Activated T-cell treated with anti-CD3 and anti-CD28 coated beads for 24 hours (primary cell): ENCODE data around the gene GNS.

Experiments used
- DNase-seq: peaks from one replicate; pipeline ENCODE4 v3.0.0-alpha.2; 2020; ENCODE audit warnings: low read depth

Gene GNS

DNA sequence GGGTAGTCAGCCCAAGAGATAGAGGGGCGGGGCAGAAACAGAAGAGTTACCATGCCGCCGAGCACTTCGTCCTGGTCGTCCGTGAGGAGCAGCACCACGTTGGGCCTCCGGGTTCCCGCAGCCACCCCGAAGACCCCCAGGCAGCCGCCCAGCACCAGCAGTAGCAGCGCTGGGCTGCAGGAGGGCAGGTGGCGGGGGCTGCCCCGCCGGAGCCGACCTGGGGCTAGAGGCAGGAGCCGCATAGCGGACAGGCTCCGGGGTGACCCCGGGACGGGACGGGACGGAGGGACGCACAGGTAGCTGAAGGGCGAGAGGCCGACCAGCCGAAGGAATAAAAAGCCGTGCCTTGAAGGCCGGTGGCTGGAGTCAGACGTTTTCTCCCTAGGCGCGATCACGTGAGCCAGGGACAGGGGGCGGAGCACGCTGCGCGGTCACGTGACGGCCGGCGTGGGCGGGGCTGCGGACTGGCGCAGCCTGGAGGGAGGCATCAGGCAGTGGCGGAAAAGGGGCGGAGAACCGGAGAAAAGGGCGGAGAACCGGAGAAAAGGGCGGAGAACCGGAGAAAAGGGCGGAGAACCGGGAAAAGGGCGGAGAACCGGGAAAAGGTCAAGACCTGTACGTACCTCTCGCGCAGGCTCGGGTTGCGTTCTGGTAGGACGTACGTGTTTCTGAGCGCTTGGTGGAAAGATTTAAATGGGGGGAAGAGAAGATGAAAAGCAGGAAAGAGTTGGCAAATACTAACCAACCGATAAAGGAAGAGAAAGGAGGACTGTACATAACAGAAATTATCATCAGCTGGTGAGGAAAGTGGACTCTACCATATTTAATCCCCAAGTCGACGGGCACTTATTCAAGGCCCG is at the start of gene GNS:
Gene GNS (minus strand): TSS at position 372 of the 860 bp plus-strand sequence. CDS start 130 bp downstream, at position 242.
- peak; percentile 97 for DNase-seq

DNA sequence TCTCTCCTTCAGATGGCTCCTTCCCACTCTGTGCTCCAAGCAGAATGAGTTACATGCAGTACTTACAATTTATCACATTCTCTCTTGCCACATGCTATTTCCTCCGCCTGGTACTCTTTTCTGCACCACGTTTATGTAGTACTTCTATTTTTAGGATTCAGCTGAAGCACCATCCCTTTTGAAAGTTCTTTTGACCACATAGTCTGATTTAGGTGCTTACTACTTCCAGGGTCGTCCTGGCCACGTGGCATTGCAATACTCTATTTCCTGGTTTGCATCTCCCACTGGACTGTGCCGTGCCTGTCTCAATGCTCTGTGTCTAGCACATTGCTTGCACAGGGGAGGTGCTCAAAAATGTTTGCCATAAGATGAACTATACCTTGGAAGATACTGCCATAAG is 48.9 kb upstream of the GNS start:
- DNase-seq: no peak

DNA sequence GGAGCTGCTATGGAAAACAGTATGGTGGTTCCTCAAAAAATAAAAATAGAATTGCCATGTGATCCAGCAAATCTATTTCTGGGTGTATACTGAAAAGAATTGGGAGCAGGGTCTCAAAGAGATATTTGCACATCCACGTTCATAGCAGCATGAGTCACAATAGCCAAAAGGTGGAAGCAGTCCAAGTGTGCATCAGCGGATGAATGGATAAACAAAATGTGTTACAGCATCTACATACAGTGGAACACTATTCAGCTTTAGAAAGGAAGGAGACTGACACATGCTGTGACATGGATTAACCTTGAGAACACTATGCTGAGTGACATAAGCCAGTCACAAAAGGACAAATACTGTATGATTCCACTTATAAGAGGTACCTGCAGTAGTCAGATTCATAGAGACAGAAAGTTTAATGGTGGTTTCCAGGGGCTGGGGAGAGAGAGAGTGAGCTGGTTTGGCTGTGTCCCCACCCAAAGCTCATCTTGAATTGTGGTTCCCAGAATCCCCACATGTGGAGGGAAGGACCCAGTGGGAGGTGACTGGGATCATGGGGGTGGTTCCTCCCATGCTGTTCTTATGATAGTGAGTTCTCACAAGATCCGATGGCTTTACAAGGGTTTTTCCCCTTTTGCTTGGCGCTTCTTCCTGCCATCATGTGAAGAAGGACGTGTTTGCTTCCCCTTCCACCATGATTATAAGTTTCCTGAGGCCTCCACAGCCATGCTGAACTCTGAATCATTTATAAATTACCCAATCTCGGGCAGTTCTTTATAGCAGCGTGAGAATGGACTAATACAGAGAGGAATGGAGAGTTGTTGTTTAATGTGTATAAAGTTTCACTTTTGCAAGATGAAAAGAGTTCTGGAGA is 47.6 kb upstream of the GNS start:
- DNase-seq: no peak

DNA sequence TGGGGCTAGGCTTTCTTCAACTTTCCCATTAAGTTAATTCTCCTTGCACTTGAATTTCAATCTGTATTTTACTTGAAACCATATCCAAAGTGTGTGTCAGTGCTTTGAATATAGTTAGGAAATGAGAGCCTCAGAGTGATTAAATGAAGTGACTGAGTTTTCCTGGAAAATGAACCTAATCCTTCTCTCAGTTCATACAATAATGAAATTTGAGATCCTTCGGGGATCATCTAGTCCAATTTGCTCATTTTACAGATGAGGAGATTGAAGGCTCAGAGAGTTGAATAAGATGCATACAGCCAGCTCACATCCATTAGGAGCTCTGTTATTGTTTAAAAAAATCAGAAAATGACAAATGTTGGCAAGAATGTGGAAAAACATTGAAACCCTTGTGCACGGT is 47.0 kb upstream of the GNS start:
- DNase-seq: no peak

DNA sequence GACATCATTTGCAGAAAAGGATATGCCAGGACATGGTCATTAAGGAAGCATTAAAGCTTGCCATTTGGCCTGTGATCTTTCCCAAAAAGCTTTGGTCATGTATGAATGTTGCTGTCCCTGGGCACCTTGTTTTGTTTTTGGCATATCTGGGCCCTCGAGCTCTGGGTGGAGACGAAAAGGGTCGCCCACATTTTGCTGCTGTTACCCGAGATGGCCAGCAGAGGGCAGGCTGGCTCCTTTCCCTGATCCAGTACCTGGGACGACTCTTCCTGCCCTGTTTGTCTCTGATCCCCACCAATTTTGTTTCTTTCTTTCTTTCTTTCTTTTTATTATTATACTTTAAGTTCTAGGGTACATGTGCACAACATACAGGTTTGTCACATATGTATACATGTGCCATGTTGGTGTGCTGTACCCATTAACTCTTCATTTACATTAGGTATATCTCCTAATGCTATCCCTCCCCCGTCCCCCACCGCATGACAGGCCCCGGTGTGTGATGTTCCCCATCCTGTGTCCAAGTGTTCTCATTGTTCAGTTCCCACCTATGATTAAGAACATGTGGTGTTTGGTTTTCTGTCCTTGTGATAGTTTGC is 43.1 kb upstream of the GNS start:
- DNase-seq: peak; percentile 48

DNA sequence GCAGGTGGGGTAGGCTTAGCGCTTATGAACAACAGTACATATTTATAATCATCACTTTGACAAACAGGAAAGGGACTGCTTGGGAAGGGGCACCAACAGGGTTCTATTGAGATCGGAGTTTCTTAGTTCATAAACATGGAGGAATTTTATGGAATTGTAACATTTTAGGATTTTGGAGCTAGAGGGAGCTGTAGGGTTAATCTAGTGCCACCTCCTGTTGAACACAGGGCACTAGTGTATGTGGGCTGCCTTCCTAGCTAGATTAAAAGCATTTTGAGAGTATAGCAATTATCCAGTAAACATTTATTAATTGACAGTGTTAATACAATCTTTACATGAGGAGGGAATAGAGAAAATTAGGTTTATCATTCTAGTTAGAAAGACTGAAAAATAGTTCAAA is 42.2 kb upstream of the GNS start:
- no peak for DNase-seq

DNA sequence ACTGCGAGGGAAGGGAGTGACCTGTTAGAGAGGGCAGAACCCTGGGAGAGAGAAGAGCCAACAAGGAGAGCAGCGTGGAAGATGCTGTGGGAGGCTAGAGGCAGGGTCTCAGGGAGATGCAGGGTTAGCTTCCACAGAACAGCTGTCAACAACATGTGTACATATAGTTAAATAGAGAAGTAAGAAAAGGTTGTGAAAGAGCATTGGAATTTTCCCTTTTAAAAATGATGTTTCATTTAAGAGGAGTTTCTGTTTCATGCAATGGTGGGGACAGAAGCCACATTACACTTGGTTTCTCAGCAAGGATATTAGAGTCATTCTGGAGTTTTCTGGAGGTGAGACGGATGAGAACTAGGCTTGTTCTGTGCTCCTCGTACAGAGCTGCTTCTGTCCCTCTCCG is 41.4 kb upstream of the GNS start:
- DNase-seq: no peak

DNA sequence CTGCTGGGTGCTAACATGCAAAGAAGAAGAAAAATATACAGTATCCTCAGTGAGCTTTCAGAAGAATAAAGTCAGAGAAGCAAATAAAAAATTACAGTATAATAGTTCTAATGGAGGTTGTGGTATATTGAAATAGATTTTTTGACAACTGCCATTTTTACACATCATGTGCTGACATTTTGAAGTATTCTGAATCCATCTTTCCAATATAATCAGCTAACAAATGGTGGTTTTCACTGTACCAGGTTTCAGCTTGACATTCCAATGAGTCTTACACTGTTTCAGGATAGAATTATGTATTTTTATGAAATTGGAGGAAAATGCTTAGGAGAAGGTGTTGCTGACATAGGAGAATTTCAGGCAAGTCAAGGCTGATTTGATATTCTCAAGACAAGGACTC is 39.0 kb upstream of the GNS start:
- DNase-seq: no peak

DNA sequence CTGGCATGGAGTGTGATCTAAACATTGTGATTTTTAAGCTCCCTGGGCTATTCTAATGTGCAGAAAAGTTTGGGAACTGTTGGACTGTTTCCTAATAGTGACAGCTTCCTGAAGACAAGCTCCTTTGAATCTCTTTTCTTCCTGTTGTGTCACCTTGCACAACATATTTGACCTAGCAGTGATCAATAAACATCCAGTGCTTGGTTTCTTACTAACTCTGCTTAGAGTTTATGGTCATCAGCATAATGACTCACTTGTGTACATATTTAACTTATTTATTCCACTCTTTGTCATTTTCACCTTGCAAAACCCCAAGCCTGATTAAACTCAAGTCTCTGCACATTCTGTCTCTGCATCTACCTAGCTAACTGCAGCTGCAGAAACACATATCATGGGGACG is 38.0 kb upstream of the GNS start:
- no peak for DNase-seq

DNA sequence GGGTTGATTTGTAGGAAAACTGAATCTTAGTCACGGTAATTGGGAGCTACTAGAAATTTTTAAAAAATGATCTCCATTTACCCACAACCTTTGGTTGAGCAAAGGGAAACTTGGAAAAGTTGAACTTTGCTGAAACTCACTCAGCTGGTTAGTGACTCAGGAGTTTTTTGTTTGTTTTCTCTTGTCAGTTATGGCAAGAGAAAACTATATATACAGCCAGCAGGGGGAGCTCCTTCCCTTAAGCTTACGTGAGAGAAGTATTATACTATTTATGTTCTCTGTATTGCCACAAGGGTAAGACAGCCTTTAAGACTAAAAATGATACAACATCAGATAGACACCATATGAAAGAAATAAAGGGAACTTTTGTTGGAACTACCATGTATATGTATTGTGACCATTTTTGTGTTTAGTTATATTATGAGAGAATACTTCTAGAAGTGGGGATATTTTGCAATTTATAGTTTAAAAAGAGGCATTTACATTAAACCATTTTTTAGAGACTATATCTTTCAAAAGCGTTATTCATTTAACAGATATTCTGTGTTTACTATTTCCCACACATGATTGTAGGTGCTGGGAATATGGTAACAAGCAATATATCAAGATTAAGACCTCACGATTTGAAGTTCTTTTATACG is 37.1 kb upstream of the GNS start:
- peak; percentile 58 for DNase-seq

DNA sequence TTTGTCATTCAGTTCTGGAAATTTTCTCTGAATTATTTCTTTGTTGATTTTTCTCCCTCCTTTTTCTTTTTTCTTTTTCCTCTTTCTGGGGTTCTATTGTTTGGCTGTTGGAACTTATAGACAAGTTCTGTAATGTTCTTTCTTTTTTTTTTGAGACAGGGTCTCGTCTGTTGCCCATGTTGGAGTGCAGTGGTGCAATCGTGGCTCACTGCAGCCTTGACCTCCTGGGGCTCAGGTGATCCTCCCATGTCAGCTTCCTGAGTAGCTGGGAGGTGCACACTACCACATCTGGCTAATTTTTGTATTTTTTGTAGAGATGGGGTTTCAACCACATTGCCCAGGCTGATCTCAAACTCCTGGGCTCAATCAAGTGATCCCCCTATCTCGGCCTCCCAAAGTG is 35.1 kb upstream of the GNS start:
- no peak for DNase-seq

DNA sequence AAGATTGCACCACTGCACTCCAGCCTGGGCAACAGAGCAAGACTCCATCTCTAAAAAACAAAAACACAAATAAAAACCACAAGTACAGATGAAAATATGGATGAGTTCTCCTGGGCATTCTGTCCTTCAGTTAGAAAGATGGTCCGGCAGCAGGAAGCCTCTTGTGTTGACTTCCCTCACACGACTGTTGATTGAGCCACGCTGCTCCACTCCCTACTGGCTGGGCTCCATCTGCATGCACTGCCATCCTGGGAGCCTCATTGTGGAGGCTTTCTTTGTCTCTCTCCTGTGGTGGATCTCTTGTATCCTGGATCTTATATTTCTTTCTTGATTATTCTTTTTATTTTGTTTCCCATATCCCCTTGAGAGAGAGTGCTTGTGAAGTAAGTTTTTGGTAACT is 34.4 kb upstream of the GNS start:
- no peak for DNase-seq

DNA sequence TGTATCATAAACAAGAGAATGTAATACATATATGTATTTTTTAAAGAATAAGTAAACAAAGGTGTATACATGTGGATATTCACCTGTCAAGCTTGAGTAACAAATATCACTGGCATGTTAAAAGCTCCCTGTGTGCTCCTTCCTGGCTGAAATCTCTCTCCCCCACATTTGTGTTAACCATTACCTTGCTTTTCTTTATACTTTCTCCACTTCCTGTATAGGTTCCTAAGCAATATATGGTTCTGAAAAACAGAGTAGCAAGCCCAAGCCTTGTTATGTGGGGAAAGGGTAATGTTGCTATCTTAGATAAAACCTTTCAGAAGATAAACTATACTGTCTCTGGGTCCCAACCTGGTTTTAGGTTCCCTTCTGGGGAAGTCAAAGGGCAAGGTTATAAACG is 32.9 kb upstream of the GNS start:
- DNase-seq: no peak

DNA sequence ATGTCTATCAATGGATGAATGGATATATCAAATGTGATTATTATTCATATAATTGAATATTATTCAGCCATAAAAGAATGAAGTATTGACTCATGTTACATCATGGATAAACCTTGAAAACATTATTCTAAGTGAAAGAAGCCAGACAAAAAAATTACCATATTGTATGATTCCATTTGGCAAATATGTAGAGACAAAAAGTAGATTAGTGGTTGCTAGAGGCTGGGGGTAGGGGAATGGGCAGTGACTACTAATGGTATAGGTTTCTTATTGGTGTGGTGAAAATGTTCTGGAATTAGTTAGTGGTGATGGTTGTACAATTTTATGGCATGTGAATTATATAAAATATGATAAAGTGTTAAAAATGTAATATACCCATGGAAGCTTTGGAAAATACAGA is 31.8 kb upstream of the GNS start:
- no peak for DNase-seq

DNA sequence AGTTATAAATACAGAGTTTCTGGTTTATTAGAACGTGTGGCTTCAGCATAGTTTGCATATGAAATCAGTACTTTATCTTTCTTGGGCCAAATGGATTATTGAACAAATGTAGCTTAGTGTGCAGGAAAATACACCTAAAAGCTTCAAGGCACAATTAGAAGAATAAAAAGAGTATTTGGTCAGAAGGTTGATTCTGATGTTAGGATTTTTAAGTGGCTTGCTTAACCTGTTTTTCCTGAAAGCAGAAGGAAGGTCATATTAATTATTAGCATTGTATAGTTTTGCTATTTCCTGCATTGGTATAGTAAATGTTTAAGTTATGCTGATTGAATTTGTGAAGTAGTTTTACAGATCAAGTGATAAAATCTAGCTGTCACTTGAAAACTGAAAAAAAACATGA is 31.0 kb upstream of the GNS start:
- no peak for DNase-seq

DNA sequence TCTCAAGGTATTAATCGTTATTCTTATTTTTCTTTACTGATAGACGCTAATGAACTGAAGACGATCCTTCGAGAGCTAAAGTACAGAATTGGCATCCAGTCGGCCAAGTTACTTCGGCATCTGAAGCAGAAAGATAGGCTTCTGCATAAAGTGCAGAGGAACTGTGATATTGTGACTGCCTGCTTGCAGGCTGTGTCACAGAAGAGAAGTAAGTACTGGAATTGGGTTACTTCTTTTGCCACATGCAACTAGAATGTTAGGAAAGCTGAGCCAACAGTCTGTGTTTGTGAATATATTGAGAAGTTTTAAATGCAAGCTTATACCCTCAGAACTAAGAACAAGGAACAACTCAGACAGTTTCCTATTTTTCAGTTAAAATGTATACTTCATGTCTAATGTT is 26.6 kb upstream of the GNS start:
- DNase-seq: no peak

DNA sequence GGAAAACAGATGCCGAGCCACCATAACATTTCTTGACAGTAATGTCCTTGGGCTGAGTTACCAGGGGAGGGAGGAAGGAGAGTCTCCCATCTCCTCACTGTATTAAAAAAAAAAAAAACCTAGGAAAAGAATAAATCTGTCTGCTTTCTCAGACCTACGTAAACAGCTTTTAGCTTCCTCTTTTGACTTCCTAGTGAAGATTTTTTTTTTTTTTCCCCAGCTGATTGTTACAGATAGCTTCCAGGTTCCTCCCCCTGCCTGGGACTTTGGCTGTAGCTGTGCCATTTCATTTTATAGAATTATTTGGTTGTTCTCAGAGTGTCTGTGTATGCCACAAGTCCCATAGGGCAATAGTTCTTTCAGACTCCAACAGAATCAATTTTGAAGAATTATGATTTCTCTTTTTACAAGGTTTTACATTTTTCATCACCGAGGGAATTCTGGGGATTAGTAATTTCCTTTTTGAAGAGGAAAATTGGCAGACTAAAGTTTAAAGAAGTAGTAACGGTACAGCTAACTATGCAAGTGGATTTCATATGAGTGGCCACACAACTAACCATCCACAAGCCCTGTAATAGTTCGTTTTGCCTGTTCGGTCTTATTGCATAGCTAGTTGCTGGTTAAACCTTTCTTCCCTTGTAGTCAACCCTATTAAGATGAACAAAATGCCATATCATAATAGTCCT is 23.1 kb upstream of the GNS start:
- DNase-seq: no peak

DNA sequence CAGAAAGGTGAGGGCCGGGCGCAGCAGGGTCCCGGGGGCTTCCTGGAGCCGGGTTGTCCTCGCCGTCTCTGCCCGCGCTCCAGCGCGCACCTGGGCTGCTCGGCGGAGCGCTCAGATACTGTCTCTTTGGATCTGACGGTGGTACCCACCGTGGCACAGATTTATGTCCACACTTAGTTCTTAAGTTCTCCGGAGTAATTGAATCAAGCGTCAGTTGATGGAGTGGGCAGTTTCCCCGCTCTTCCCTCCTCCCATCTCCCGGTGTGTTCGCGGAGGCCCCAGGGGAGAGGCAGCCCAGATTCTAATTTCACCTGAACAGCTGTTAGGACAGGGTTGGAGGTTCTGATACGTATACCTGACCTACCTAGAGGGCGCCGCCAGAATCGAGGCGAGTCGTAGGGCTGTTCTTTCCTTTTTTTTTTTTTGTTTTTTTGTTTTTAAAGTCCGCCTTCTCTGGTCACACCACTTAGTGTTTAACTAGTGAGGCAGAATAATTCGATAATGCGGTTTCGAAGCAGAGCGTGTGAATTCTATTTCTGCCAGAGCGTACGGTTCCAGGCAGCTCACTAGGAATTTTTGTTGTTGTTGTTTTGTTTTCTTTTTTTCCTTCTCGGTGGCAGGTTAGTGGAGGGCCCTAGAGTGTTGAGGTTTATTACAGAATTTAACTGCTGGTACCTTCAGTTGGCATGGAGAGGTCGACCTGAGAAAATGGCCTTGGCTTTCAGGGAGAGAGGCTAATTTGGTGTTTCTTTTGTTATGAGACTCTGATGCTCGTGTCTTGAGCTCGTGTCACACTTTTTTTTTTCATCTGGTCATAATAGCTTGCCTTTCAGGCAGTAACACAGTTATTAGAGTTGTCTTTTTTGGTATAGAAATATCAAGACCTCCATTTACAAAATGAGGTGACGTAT is 22.3 kb upstream of the GNS start:
- DNase-seq: no peak

DNA sequence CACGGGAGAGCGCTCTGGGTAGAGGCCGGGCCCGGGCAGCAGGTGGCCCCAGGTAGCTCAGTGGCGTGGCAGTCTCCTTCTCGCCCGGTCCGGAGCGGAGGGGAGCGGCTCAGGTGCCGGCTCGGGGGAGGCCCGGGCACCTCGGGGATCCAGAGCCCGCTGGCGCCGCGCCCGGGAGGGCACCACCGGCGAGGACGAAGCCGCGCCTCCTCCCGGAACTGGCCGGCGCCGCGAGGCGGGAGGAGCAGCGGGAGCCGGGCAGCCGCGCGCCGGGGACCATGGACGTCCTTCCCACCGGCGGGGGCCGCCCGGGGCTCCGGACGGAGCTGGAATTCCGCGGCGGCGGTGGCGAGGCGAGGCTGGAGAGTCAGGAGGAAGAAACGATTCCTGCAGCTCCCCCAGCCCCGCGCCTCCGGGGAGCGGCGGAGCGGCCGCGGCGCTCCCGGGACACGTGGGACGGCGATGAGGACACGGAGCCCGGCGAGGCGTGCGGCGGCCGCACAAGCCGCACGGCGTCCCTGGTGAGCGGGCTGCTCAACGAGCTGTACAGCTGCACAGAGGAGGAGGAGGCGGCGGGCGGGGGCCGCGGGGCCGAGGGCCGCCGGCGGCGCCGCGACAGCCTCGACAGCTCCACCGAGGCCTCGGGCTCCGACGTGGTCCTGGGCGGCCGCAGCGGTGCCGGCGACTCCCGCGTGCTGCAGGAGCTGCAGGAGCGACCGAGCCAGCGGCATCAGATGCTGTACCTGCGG is 21.5 kb upstream of the GNS start:
- DNase-seq: no peak

DNA sequence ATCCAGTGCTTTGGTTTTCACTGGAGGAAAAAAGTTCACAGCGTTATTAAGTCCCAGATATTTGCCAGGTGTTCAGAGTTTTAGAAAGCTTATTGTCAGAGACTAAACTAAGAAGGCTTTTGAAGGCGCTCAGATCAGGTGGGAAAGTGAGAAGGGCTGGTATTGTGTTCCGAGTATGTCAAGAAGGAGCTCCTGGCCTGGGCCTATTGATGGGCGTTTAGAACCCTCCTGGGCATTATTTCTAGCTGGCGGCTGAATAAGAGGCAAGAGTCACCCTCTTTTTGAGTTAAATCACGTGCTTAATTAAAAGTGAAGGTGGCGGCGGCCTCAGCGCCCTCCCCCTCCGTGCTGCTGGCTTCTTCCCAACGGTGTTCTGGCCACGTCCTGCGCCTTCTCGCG is 20.9 kb upstream of the GNS start:
- no peak for DNase-seq
